ENCODE results near the gene TSPAN11.

Gene TSPAN11

GRCh38 chr12:31017535-31017934 is 91.0 kb downstream of the TSPAN11 start:
- H3K9me3 ChIP-seq (ENCODE audit: insufficient read depth, low read depth, low read length) = no peaks in the 10 kb centered on the region
- no peak overlapping the region for H3K9ac ChIP-seq (ENCODE audit: low read depth, low read length, poor library complexity, severe bottlenecking)
- no peaks in the 10 kb centered on the region for H3K27me3 ChIP-seq (ENCODE audit: insufficient read depth, low read length, poor library complexity, severe bottlenecking)
- H3K79me2 ChIP-seq (ENCODE audit: insufficient read depth, low read length) = no peaks in the 10 kb centered on the region
- no peaks in the 10 kb centered on the region for H3K9me2 ChIP-seq (replicated peaks; ENCODE audit: low read depth, low read length)
- no peaks in the 10 kb centered on the region for H3K36me3 ChIP-seq (ENCODE audit: insufficient read depth, low read length)
- no peaks in the 10 kb centered on the region for H4K20me1 ChIP-seq (ENCODE audit: insufficient read depth, low read length, poor library complexity, severe bottlenecking)
- TF ChIP-seq EZH2phosphoT487 (IDR thresholded peaks at IDR 0.05; ENCODE audit: borderline replicate concordance) (no peak), CTCF (conservative IDR thresholded peaks at IDR 0.05; ENCODE audit: low read length) (no peak)
- H3K4me1 ChIP-seq (ENCODE audit: insufficient read depth, low read length, poor library complexity, severe bottlenecking) = no peaks in the 10 kb centered on the region
- no peak overlapping the region for H3K4me2 ChIP-seq (ENCODE audit: low read depth, low read length, poor library complexity, severe bottlenecking)
- H3K4me3 ChIP-seq (ENCODE audit: low read length, poor library complexity, severe bottlenecking) = no peak overlapping the region
- no peaks in the 10 kb centered on the region for H3F3A ChIP-seq (ENCODE audit: low read depth)
- no peak overlapping the region for H2AFZ ChIP-seq (ENCODE audit: low read length)

- Histone ChIP-seq H3K36me3 (ENCODE audit: insufficient read depth, low read length) (no peaks in the 10 kb centered on the region), H3K4me2 (ENCODE audit: low read depth, low read length, poor library complexity, severe bottlenecking) (no peak overlapping the region), H3K79me2 (ENCODE audit: insufficient read depth, low read length) (no peaks in the 10 kb centered on the region), H3F3A (ENCODE audit: low read depth) (no peaks in the 10 kb centered on the region), H3K4me1 (ENCODE audit: insufficient read depth, low read length, poor library complexity, severe bottlenecking) (no peaks in the 10 kb centered on the region), H4K20me1 (ENCODE audit: insufficient read depth, low read length, poor library complexity, severe bottlenecking) (no peaks in the 10 kb centered on the region), H3K9me3 (ENCODE audit: insufficient read depth, low read depth, low read length) (no peaks in the 10 kb centered on the region), H3K27me3 (ENCODE audit: insufficient read depth, low read length, poor library complexity, severe bottlenecking) (no peaks in the 10 kb centered on the region), H3K9me2 (replicated peaks; ENCODE audit: low read depth, low read length) (no peaks in the 10 kb centered on the region), H3K9ac (ENCODE audit: low read depth, low read length, poor library complexity, severe bottlenecking) (no peak overlapping the region), H2AFZ (ENCODE audit: low read length) (no peak overlapping the region), H3K4me3 (ENCODE audit: low read length, poor library complexity, severe bottlenecking) (no peak overlapping the region)
- TF ChIP-seq CTCF (conservative IDR thresholded peaks at IDR 0.05; ENCODE audit: low read length) = no peak
- TF ChIP-seq EZH2phosphoT487 (IDR thresholded peaks at IDR 0.05; ENCODE audit: borderline replicate concordance) = no peak
Observed at GRCh38 chr12:31018106-31018789, 91.7 kb downstream of the TSPAN11 start.

- H3K79me2 ChIP-seq (ENCODE audit: insufficient read depth, low read length) = no peaks in the 10 kb centered on the region
- TF ChIP-seq EZH2phosphoT487 (IDR thresholded peaks at IDR 0.05; ENCODE audit: borderline replicate concordance) (no peak), CTCF (conservative IDR thresholded peaks at IDR 0.05; ENCODE audit: low read length) (no peak)
- H4K20me1 ChIP-seq (ENCODE audit: insufficient read depth, low read length, poor library complexity, severe bottlenecking) = no peaks in the 10 kb centered on the region
- H3K9ac ChIP-seq (ENCODE audit: low read depth, low read length, poor library complexity, severe bottlenecking) = no peak overlapping the region
- H3K4me1 ChIP-seq (ENCODE audit: insufficient read depth, low read length, poor library complexity, severe bottlenecking) = no peaks in the 10 kb centered on the region
- H2AFZ ChIP-seq (ENCODE audit: low read length) = no peak overlapping the region
- H3K4me3 ChIP-seq (ENCODE audit: low read length, poor library complexity, severe bottlenecking) = no peak overlapping the region
- H3F3A ChIP-seq (ENCODE audit: low read depth) = no peaks in the 10 kb centered on the region
- H3K27me3 ChIP-seq (ENCODE audit: insufficient read depth, low read length, poor library complexity, severe bottlenecking) = no peaks in the 10 kb centered on the region
- H3K4me2 ChIP-seq (ENCODE audit: low read depth, low read length, poor library complexity, severe bottlenecking) = no peak overlapping the region
- H3K36me3 ChIP-seq (ENCODE audit: insufficient read depth, low read length) = no peaks in the 10 kb centered on the region
- no peaks in the 10 kb centered on the region for H3K9me2 ChIP-seq (replicated peaks; ENCODE audit: low read depth, low read length)
- H3K9me3 ChIP-seq (ENCODE audit: insufficient read depth, low read depth, low read length) = no peaks in the 10 kb centered on the region
Observed at GRCh38 chr12:31018790-31019505, 92.4 kb downstream of the TSPAN11 start.
